ENCODE results near the gene GOLGA8B.
"Not testable (repeated sequence)": the region's sequence is repeated elsewhere in the genome, so short reads cannot be mapped to it uniquely, and the experiment has no call there.

- TF ChIP-seq CTCF (conservative IDR thresholded peaks at IDR 0.05; ENCODE audit: low read depth, low read length); EZH2 (IDR thresholded peaks at IDR 0.05; ENCODE audit: low read length, unreplicated experiment): not testable (repeated sequence)
These were observed 28.3 kb downstream of the GOLGA8B start for GRCh38 chr15:34555162-34555561.
